OCI-LY3 (cell line): Measurements from ENCODE around the gene LAYN.

ENCODE experiments used
- H2AFZ ChIP-seq: fragments of 200-600, 300-600 bp; shearing (Covaris generic); 2 replicates; pipeline ENCODE4 v1.6.0; 2014; ENCODE audit warnings: antibody characterized with exemption, low read depth, low read length
- H3K27ac ChIP-seq: fragments of 200-600, 300-600 bp; sonication (generic); 2 replicates; pipeline ENCODE4 v1.5.1; 2014; ENCODE audit warnings: mild to moderate bottlenecking, low read length, moderate library complexity, mixed read lengths
- H3K27me3 ChIP-seq: fragments of 200-600, 300-600 bp; sonication (generic); 2 replicates; pipeline ENCODE4 v1.6.1; 2014; ENCODE audit warnings: low read depth, low read length, mixed read lengths
- H3K36me3 ChIP-seq: fragments of 200-600, 300-600 bp; sonication (generic); replicated peaks from 2 replicates; pipeline ENCODE3; 2014; ENCODE audit warnings: low read depth, low read length, mixed read lengths
- H3K4me1 ChIP-seq: fragments of 300-600, 200-600 bp; sonication (generic); 2 replicates; pipeline ENCODE4 v1.6.1; 2014; ENCODE audit warnings: low read length, mixed read lengths
- H3K4me2 ChIP-seq: fragments of 200-600, 300-600 bp; sonication (generic); 2 replicates; pipeline ENCODE4 v1.6.1; 2014; ENCODE audit warnings: low read length, mixed read lengths
- H3K4me3 ChIP-seq: fragments of 300-600, 200-600 bp; sonication (generic); 2 replicates; pipeline ENCODE4 v1.5.1; 2014; ENCODE audit warnings: antibody characterized with exemption, mild to moderate bottlenecking, low read length, moderate library complexity
- H3K79me2 ChIP-seq: fragments of 300-600, 200-600 bp; shearing (Covaris generic); 2 replicates; pipeline ENCODE4 v1.6.1; 2014; ENCODE audit warnings: mild to moderate bottlenecking, low read length, mixed read lengths
- H3K9ac ChIP-seq: fragments of 300-600, 200-600 bp; shearing (Covaris generic); 2 replicates; pipeline ENCODE4 v1.6.0; 2014; ENCODE audit warnings: mild to moderate bottlenecking, low read length, moderate library complexity
- H3K9me3 ChIP-seq: fragments of 200-600, 300-600 bp; shearing (Covaris generic); 2 replicates; pipeline ENCODE4 v1.6.1; 2014; ENCODE audit warnings: low read length, mixed read lengths; ENCODE audit not compliant: insufficient read depth
- H4K20me1 ChIP-seq: fragments of 200-600, 300-600 bp; sonication (generic); 2 replicates; pipeline ENCODE4 v1.6.1; 2016; ENCODE audit warnings: low read length, mixed read lengths; ENCODE audit not compliant: insufficient read depth
- CTCF ChIP-seq: fragments of 200-600, 300-600 bp; sonication (generic); IDR thresholded peaks from 2 replicates; pipeline ENCODE4 v1.5.1; 2014; ENCODE audit warnings: antibody characterized with exemption, low read length, low read depth
- EZH2phosphoT487 ChIP-seq: fragments of 200-600 bp; shearing (Covaris generic); IDR thresholded peaks from 2 replicates; pipeline ENCODE4 v1.6.1; 2018; ENCODE audit warnings: antibody characterized with exemption, mixed run types, low read depth

LAYN gene

GRCh38 chr11:111555255-111555654 is 14.7 kb downstream of the LAYN start:
- no peaks in the 10 kb centered on the region for H3K36me3 ChIP-seq
- H3K9me3 ChIP-seq = peaks cover 10% of the 10 kb centered on the region; the same call in 1 of the 2 replicates
- no peak overlapping the region for H2AFZ ChIP-seq
- no peaks in the 10 kb centered on the region for H4K20me1 ChIP-seq
- H3K4me3 ChIP-seq = no peak overlapping the region
- no peak overlapping the region for H3K9ac ChIP-seq
- no peak for TF ChIP-seq EZH2phosphoT487
- TF ChIP-seq CTCF = no peak
- peaks cover 23% of the 10 kb centered on the region for H3K4me1 ChIP-seq
- no peaks in the 10 kb centered on the region for H3K79me2 ChIP-seq
- peak overlapping the region; percentile 26 for H3K4me2 ChIP-seq
- H3K27ac ChIP-seq = no peak overlapping the region
- no peaks in the 10 kb centered on the region for H3K27me3 ChIP-seq

GRCh38 chr11:111557425-111558111 is 17.0 kb downstream of the LAYN start:
- Histone ChIP-seq H3K79me2 (no peaks in the 10 kb centered on the region), H3K36me3 (no peaks in the 10 kb centered on the region), H3K9me3 (peaks cover 10% of the 10 kb centered on the region; the same call in 1 of the 2 replicates), H3K4me1 (peaks cover 21% of the 10 kb centered on the region), H3K27ac (no peak overlapping the region), H3K9ac (no peak overlapping the region), H2AFZ (no peak overlapping the region), H3K4me3 (no peak overlapping the region), H4K20me1 (no peaks in the 10 kb centered on the region), H3K27me3 (no peaks in the 10 kb centered on the region), H3K4me2 (no peak overlapping the region)
- TF ChIP-seq CTCF = no peak
- no peak for TF ChIP-seq EZH2phosphoT487

- Histone ChIP-seq H3K4me3 (no peak overlapping the region), H4K20me1 (no peaks in the 10 kb centered on the region), H3K27ac (no peak overlapping the region), H2AFZ (no peak overlapping the region), H3K79me2 (no peaks in the 10 kb centered on the region), H3K27me3 (0 out of 2 replicates have a peak, but pooled peaks cover 7% of the 10 kb centered on the region), H3K4me2 (no peak overlapping the region), H3K4me1 (peaks cover 26% of the 10 kb centered on the region), H3K36me3 (no peaks in the 10 kb centered on the region), H3K9me3 (peaks cover 10% of the 10 kb centered on the region; the same call in 1 of the 2 replicates), H3K9ac (no peak overlapping the region)
- TF ChIP-seq EZH2phosphoT487 (no peak), CTCF (no peak)
These were observed 19.4 kb downstream of the LAYN start for GRCh38 chr11:111559800-111560464.

- no peak overlapping the region for H3K9ac ChIP-seq
- peaks cover 9% of the 10 kb centered on the region; the same call in 1 of the 2 replicates for H3K9me3 ChIP-seq
- H3K79me2 ChIP-seq = no peaks in the 10 kb centered on the region
- no peak overlapping the region for H3K4me3 ChIP-seq
- H3K27me3 ChIP-seq = 0 out of 2 replicates have a peak, but pooled peaks cover 7% of the 10 kb centered on the region
- no peak overlapping the region for H3K4me2 ChIP-seq
- peaks cover 22% of the 10 kb centered on the region for H3K4me1 ChIP-seq
- TF ChIP-seq CTCF (no peak), EZH2phosphoT487 (no peak)
- H3K27ac ChIP-seq = no peak overlapping the region
- no peaks in the 10 kb centered on the region for H3K36me3 ChIP-seq
- H2AFZ ChIP-seq = no peak overlapping the region
- no peaks in the 10 kb centered on the region for H4K20me1 ChIP-seq
These were observed 20.3 kb downstream of the LAYN start for GRCh38 chr11:111560800-111561199.
